HL-60 (cell line): Measurements from ENCODE around the gene SMLR1.

Experiments
- DNase-seq, 2 experiments: peaks; one replicate each; pipeline ENCODE4 v3.0.0-alpha.2; 2010 to 2020; ENCODE audit warnings: low read depth in 1 of 2, low spot score in 1 of 2
- H3K27ac ChIP-seq: fragments of 250-450 bp; sonication (Bioruptor Pico); replicated peaks from 2 replicates; pipeline ENCODE4 v1.5.1; 2020; ENCODE audit warnings: mild to moderate bottlenecking, moderate library complexity
- H3K27me3 ChIP-seq: fragments of 250-450 bp; sonication (Bioruptor Pico); 2 replicates; pipeline ENCODE4 v1.5.1; 2021; ENCODE audit warnings: mild to moderate bottlenecking, moderate library complexity; ENCODE audit not compliant: insufficient read depth, poor library complexity, severe bottlenecking
- H3K4me3 ChIP-seq: replicated peaks from 2 replicates; pipeline ENCODE4 v1.5.1; 2011; ENCODE audit warnings: mild to moderate bottlenecking, control low read depth, low read length; ENCODE audit not compliant: insufficient read depth
- GABPA ChIP-seq: IDR thresholded peaks from 2 replicates; pipeline ENCODE4 v1.6.1; 2012; ENCODE audit warnings: low read depth
- POLR2AphosphoS5 ChIP-seq: IDR thresholded peaks from 2 replicates; pipeline ENCODE4 v1.6.1; 2012; ENCODE audit warnings: low read depth
- SPI1 ChIP-seq: IDR thresholded peaks from 2 replicates; pipeline ENCODE4 v1.6.1; 2012; ENCODE audit warnings: low read depth, mild to moderate bottlenecking, borderline replicate concordance
- TF ChIP-seq, protein P1 (sequence below): IDR thresholded peaks from one replicate; pipeline ENCODE4 v1.5.1; 2011; ENCODE audit warnings: low read length, control low read depth, inconsistent platforms; ENCODE audit not compliant: insufficient read depth
- TF ChIP-seq, protein P2 (sequence below): IDR thresholded peaks from 2 replicates; pipeline ENCODE4 v1.6.1; 2012; ENCODE audit warnings: low read depth; ENCODE audit not compliant: insufficient replicate concordance

Gene SMLR1

DNA sequence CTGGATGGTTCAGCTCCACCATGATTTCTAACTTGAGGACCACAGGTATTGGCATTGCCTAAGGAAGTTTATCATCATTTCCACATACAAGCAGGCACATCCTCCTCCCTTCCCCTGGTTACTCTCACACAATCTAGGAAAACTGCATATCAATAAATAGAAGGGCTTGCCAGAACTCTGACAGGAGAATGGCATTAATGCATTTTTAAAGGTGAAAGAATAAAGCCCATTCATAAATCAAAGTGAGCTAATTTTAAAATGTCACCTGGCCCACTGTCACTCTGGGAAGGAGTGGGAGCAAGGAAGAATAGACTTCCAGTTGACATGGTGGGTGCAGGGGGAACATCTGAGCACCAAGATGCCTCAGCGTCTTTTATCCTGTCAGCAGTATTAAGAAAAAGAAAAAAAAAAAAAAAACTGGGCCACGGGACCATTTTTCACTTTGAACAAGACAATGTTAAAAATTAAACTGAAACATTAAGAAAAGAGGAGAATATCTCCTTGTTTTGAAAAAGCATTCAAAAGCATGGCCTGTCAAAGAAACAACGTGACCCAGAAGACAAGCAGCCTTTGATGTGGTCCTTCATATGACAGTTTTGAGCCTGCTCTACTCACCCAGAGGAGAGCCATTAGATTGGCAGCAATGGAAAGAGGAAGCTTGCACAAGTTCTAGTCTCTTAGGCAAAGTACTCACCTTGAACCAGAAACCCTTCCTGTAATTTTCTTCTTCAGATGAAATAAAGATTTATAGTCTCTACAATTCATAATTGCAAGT is 39.3 kb upstream of the SMLR1 start:
- TF ChIP-seq, protein P1, sequence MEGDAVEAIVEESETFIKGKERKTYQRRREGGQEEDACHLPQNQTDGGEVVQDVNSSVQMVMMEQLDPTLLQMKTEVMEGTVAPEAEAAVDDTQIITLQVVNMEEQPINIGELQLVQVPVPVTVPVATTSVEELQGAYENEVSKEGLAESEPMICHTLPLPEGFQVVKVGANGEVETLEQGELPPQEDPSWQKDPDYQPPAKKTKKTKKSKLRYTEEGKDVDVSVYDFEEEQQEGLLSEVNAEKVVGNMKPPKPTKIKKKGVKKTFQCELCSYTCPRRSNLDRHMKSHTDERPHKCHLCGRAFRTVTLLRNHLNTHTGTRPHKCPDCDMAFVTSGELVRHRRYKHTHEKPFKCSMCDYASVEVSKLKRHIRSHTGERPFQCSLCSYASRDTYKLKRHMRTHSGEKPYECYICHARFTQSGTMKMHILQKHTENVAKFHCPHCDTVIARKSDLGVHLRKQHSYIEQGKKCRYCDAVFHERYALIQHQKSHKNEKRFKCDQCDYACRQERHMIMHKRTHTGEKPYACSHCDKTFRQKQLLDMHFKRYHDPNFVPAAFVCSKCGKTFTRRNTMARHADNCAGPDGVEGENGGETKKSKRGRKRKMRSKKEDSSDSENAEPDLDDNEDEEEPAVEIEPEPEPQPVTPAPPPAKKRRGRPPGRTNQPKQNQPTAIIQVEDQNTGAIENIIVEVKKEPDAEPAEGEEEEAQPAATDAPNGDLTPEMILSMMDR: no peak
- TF ChIP-seq POLR2AphosphoS5 (no peak), GABPA (no peak), SPI1 (no peak)
- TF ChIP-seq, protein P2, sequence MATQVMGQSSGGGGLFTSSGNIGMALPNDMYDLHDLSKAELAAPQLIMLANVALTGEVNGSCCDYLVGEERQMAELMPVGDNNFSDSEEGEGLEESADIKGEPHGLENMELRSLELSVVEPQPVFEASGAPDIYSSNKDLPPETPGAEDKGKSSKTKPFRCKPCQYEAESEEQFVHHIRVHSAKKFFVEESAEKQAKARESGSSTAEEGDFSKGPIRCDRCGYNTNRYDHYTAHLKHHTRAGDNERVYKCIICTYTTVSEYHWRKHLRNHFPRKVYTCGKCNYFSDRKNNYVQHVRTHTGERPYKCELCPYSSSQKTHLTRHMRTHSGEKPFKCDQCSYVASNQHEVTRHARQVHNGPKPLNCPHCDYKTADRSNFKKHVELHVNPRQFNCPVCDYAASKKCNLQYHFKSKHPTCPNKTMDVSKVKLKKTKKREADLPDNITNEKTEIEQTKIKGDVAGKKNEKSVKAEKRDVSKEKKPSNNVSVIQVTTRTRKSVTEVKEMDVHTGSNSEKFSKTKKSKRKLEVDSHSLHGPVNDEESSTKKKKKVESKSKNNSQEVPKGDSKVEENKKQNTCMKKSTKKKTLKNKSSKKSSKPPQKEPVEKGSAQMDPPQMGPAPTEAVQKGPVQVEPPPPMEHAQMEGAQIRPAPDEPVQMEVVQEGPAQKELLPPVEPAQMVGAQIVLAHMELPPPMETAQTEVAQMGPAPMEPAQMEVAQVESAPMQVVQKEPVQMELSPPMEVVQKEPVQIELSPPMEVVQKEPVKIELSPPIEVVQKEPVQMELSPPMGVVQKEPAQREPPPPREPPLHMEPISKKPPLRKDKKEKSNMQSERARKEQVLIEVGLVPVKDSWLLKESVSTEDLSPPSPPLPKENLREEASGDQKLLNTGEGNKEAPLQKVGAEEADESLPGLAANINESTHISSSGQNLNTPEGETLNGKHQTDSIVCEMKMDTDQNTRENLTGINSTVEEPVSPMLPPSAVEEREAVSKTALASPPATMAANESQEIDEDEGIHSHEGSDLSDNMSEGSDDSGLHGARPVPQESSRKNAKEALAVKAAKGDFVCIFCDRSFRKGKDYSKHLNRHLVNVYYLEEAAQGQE: no peak
- Histone ChIP-seq H3K4me3 (no peak overlapping the region), H3K27me3 (no peaks in the 10 kb centered on the region), H3K27ac (no peak overlapping the region)
- no peak for DNase-seq

DNA sequence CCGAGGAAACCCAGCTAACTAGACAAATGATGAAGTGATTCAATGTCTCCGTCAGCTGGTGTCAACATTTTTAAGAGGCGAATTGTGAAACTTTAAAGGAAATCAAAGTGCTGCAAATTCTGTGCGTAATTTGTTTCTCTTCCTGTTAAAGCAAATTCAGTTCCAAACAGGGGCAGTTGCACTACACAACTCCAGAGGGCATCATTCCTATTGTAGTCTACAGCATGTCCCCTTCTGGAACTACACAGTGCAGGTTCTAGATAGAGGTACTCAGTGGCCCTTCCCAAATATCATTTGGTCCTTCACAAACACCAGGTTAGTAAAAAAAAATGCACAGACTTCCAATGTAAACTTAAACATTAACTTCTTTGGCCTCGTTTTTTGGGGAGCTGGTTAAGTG is 38.3 kb upstream of the SMLR1 start:
- TF ChIP-seq SPI1 (no peak), POLR2AphosphoS5 (no peak), GABPA (no peak)
- TF ChIP-seq, protein P2: no peak
- TF ChIP-seq, protein P1: no peak
- H3K27ac ChIP-seq: no peak overlapping the region
- no peak overlapping the region for H3K4me3 ChIP-seq
- no peak for DNase-seq
- no peaks in the 10 kb centered on the region for H3K27me3 ChIP-seq

DNA sequence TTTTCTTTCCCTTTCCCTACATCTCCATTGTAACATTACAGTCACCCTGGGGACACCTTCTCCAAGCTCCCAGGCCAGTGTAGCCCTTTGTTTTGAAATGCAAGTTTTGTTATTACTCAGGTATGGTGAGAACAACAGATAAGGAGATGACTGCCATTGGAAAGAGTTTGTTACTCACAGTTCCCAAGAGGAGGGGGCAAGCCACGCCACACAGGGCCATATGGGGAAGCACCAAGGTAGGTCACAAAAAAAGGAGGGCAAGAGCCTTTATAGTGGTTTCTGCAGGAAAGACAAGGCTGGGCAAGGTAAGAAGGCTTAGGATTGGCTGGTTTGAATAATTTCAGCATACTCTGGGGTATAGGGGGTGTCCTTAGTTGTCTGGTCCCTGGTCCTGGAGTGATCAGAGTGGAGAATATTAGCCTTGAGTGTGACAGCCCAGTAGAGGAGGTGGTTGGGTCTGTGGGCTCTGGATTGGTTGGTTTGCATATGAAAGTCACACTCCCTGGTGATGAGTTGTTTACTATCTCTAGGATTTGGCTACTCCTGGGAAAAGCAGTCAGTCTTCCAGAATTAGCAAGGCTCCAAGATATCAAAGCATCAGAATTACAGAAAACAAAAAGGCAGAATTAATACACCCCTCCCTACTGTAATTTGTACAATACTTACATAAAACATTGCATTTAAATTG is 33.1 kb upstream of the SMLR1 start:
- Histone ChIP-seq H3K27ac (no peak overlapping the region), H3K4me3 (no peak overlapping the region), H3K27me3 (no peaks in the 10 kb centered on the region)
- DNase-seq: no peak
- TF ChIP-seq, protein P1: no peak
- TF ChIP-seq SPI1 (no peak), GABPA (no peak), POLR2AphosphoS5 (no peak)
- TF ChIP-seq, protein P2: no peak
